ENCODE results near the gene GPR137B.

Gene GPR137B

DNA sequence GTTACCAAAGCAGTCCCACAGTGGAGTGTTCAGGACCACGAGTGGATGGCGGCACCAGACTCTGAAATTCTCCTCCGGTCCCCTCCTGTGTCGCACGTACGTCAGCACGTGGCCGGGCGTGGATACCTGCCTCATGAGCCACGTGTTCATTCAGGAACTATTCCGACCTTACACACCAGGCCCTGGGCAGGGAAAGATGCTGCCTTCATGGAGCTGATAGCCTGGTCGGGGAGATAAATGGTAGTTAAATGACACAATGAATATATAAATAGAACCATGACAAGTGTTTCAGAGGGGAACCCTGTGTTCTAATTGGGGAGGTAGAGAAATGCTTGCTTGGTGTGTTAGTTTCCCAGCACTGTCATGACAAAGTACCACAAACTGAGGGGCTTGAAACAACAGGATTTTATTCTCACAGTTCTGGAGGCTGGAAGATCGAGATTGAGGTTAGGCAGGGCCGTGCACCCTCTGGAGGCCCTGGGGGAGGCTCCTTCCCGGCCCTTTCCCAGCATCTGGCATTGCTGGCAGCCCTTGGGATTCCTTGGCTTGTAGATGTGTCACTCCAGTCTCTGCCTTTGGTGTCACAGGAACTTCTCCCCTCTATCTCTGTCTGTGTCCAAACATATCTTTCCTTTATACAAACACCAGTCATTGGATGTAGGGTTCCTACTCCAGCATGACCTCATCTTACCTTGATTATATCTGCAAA, 28.9 kb upstream of the GPR137B start:
- Histone ChIP-seq H3K79me2 (ENCODE audit: control insufficient read depth, low read length) (no peaks in the 10 kb centered on the region), H3K4me3 (ENCODE audit: low read length) (no peak overlapping the region), H3K4me1 (ENCODE audit: control insufficient read depth, low read length) (no peaks in the 10 kb centered on the region), H4K20me1 (ENCODE audit: control insufficient read depth, insufficient read depth, low read depth, low read length) (no peaks in the 10 kb centered on the region), H3K36me3 (ENCODE audit: control insufficient read depth, low read length) (no peaks in the 10 kb centered on the region), H3K4me2 (ENCODE audit: low read length) (no peak overlapping the region), H3K27me3 (ENCODE audit: control insufficient read depth, low read length) (no peaks in the 10 kb centered on the region), H3K27ac (ENCODE audit: low read depth, low read length) (no peak overlapping the region), H3K9me2 (replicated peaks; ENCODE audit: control insufficient read depth, low read length) (no peaks in the 10 kb centered on the region), H3F3A (ENCODE audit: control insufficient read depth, insufficient read depth) (no peaks in the 10 kb centered on the region), H3K9me3 (ENCODE audit: control insufficient read depth, insufficient read depth, low read length) (no peaks in the 10 kb centered on the region)
- TF ChIP-seq EZH2phosphoT487 (IDR thresholded peaks at IDR 0.05; ENCODE audit: borderline replicate concordance, low read length), result no peak
- TF ChIP-seq CTCF (IDR thresholded peaks at IDR 0.05; ENCODE audit: low read depth, low read length, poor library complexity, severe bottlenecking), result no peak

DNA sequence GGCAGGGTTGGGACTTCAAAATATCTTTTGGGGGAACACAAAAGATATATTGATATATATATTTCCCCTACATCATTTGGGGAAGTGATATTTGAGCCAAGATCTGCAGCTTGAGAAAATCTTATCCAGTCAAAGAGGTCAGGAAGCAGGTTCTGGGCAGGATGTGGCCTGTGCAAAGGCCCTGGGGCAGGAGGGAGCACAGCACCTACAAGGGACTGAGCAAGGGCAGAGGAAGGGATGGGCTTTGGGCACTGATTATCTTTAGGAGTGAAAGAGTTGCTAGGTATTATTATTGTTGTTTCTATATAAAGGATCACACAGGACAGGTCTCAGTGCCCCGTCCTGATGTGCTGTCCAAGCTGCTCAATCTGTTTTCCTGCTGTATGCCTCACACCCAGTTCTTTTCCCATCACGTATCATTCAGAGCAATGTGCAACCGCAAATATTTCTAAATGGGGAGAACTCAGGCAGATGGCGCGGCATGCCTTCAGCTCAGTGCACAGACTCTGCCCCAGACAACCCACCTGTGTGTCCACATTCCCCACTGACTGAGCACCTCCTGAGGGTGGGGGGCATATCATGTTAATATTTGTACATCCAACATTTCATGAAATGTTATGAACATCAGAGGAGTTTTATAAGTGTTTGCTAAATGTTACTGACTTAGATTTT, 28.1 kb upstream of the GPR137B start:
- TF ChIP-seq CTCF (IDR thresholded peaks at IDR 0.05; ENCODE audit: low read depth, low read length, poor library complexity, severe bottlenecking) (no peak), EZH2phosphoT487 (IDR thresholded peaks at IDR 0.05; ENCODE audit: borderline replicate concordance, low read length) (no peak)
- H3K4me3 ChIP-seq (ENCODE audit: low read length), result no peak overlapping the region
- H3K36me3 ChIP-seq (ENCODE audit: control insufficient read depth, low read length), result no peaks in the 10 kb centered on the region
- H3K79me2 ChIP-seq (ENCODE audit: control insufficient read depth, low read length), result no peaks in the 10 kb centered on the region
- H3K4me1 ChIP-seq (ENCODE audit: control insufficient read depth, low read length), result no peaks in the 10 kb centered on the region
- no peaks in the 10 kb centered on the region for H3K27me3 ChIP-seq (ENCODE audit: control insufficient read depth, low read length)
- no peak overlapping the region for H3K4me2 ChIP-seq (ENCODE audit: low read length)
- no peaks in the 10 kb centered on the region for H3K9me3 ChIP-seq (ENCODE audit: control insufficient read depth, insufficient read depth, low read length)
- H4K20me1 ChIP-seq (ENCODE audit: control insufficient read depth, insufficient read depth, low read depth, low read length), result no peaks in the 10 kb centered on the region
- H3K27ac ChIP-seq (ENCODE audit: low read depth, low read length), result no peak overlapping the region
- no peaks in the 10 kb centered on the region for H3F3A ChIP-seq (ENCODE audit: control insufficient read depth, insufficient read depth)
- H3K9me2 ChIP-seq (replicated peaks; ENCODE audit: control insufficient read depth, low read length), result no peaks in the 10 kb centered on the region

DNA sequence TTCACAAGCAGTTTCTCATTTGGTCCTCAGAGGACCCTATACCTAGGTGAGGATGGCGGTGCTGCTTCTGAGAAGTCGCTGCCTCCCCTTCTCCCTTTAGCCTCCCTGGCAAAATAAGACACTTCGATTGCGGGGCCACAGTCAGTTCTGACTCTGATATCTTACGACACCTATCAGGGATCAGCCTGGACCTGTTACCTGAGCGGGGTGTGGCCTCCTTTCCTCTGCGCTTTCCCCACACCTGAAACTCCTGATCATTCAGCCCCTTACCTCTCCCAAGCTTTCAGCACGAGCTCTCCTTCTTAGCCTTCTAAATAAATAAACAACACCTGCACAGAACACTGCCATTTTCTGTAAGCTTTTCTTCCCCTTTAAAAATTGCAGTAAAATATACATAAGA, 24.6 kb upstream of the GPR137B start:
- Histone ChIP-seq H3K79me2 (ENCODE audit: control insufficient read depth, low read length) (no peaks in the 10 kb centered on the region), H3K27me3 (ENCODE audit: control insufficient read depth, low read length) (peaks cover 4% of the 10 kb centered on the region; the same call in 1 of the 2 replicates), H3K4me2 (ENCODE audit: low read length) (no peak overlapping the region), H3K9me2 (replicated peaks; ENCODE audit: control insufficient read depth, low read length) (no peaks in the 10 kb centered on the region), H3K4me3 (ENCODE audit: low read length) (no peak overlapping the region), H3K36me3 (ENCODE audit: control insufficient read depth, low read length) (no peaks in the 10 kb centered on the region), H4K20me1 (ENCODE audit: control insufficient read depth, insufficient read depth, low read depth, low read length) (no peaks in the 10 kb centered on the region), H3K4me1 (ENCODE audit: control insufficient read depth, low read length) (peaks cover 6% of the 10 kb centered on the region), H3F3A (ENCODE audit: control insufficient read depth, insufficient read depth) (no peaks in the 10 kb centered on the region), H3K27ac (ENCODE audit: low read depth, low read length) (no peak overlapping the region), H3K9me3 (ENCODE audit: control insufficient read depth, insufficient read depth, low read length) (no peaks in the 10 kb centered on the region)
- TF ChIP-seq CTCF (IDR thresholded peaks at IDR 0.05; ENCODE audit: low read depth, low read length, poor library complexity, severe bottlenecking) (no peak), EZH2phosphoT487 (IDR thresholded peaks at IDR 0.05; ENCODE audit: borderline replicate concordance, low read length) (no peak)
